Fibroblast of the aortic adventitia (primary cell): ENCODE results near the gene IL25. TPM values are rescaled to one million over a fixed set of nuclear protein-coding genes. Genes with fewer than 3 reads are reported as not detected.

Experiments
- DNase-seq: peaks from one replicate; pipeline ENCODE4 v3.0.0-alpha.2; 2010; ENCODE audit warnings: low read depth
- H3K4me3 ChIP-seq: 2 replicates; pipeline ENCODE4 v1.5.1; 2011; ENCODE audit warnings: low read depth, mild to moderate bottlenecking, control low read depth, low read length, moderate library complexity
- total RNA-seq: library from RNA; depleted of rRNA; stranded (reverse); fragments of >200 nt; gene quantifications from 2 replicates; pipeline ENCODE4 v1.2.3, GENCODE V29; 2012; ENCODE audit warnings: low replicate concordance
- TF ChIP-seq, protein P1 (sequence below): IDR thresholded peaks from 2 replicates; pipeline ENCODE4 v1.5.1; 2011; ENCODE audit warnings: mild to moderate bottlenecking, low read length, control low read depth, inconsistent platforms; ENCODE audit not compliant: insufficient read depth

IL25 gene
- total RNA-seq, 1 donor: not detected

DNA sequence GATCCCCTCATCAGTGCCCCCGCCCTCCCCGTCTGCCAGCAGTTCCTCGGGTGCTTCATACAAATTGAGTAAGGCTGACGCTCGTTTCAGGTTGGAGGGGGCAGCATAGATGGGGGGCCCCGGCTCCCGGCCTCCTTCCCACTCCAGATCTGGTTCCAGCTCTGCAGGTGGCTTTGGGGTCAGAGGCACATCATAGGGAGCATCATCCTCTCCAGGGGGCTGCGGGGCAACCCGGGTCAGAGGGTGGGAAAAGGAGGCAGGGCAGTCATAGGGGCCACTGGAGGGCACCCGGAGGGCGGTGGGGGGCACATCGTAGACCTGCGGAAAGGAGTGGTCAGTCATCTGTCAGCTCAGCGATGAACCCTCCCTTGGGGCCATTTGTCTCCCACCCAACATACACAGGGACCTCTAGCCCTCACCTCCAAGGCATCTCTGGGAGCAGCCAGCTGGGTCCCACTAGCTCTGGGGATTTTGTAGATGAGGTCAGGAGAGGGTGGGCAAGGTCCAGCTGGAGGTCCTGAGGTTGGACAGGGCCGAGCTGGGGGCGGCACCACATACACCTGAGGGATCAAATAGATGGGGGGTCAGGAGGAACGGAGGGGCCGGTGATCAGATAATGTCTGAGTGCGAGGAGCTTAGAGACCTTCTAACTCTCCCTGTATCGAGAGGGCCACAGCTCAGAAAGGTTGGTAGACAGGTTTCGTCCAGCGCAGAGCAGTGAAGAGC, 12.7 kb upstream of the IL25 start:
- TF ChIP-seq, protein P1, sequence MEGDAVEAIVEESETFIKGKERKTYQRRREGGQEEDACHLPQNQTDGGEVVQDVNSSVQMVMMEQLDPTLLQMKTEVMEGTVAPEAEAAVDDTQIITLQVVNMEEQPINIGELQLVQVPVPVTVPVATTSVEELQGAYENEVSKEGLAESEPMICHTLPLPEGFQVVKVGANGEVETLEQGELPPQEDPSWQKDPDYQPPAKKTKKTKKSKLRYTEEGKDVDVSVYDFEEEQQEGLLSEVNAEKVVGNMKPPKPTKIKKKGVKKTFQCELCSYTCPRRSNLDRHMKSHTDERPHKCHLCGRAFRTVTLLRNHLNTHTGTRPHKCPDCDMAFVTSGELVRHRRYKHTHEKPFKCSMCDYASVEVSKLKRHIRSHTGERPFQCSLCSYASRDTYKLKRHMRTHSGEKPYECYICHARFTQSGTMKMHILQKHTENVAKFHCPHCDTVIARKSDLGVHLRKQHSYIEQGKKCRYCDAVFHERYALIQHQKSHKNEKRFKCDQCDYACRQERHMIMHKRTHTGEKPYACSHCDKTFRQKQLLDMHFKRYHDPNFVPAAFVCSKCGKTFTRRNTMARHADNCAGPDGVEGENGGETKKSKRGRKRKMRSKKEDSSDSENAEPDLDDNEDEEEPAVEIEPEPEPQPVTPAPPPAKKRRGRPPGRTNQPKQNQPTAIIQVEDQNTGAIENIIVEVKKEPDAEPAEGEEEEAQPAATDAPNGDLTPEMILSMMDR: no peak
- no peak for DNase-seq
- H3K4me3 ChIP-seq: no peak overlapping the region

- H3K4me3 ChIP-seq: no peak overlapping the region
- no peak for DNase-seq
- TF ChIP-seq, protein P1: no peak
These were observed 12.1 kb upstream of the IL25 start for GRCh38 chr14:23360496-23360895.

- DNase-seq: peak; percentile 18
- H3K4me3 ChIP-seq: no peak overlapping the region
- TF ChIP-seq, protein P1: no peak
These were observed 11.3 kb upstream of the IL25 start for GRCh38 chr14:23361320-23361719.

DNA sequence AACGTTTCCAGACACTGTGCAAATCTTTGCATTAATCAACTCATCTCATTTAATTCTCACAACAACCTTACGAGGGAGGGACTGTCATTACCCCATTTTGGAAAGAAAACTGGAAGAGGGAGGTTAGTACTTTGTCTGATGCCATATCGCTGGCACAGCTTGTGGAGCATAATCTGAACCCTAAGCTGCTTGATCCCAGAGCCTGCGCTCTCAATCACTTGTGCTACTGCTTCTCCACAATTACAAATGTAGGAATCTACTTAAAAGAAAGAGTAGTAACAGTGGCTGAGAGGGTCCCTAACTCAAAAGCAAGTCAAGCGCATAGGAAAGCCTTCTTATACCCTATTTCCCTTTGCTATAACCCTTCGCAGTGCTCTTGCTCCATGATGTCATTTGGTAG, 10.8 kb upstream of the IL25 start:
- TF ChIP-seq, protein P1: no peak
- H3K4me3 ChIP-seq: no peak overlapping the region
- no peak for DNase-seq

DNA sequence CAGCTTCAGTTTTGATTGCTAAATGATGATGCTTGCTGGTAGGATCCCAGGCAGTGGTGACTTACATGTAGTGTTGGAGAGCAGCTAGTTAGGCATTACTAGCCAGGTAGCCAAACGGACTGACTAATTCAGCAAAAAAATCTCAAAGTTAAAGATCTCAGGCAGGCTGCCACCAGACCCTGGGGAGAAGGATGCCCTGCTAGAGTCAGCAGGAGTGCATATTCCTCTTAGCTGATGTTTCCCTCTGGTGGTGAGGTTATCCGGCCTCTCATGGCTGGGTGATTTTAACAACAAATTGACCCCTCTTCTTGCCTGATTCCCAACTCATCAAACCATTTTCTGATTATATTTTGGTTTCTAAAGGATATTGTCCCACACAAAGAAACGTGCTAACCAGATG, 10.4 kb upstream of the IL25 start:
- peak; percentile 10 for DNase-seq
- TF ChIP-seq, protein P1: peak; percentile 15
- H3K4me3 ChIP-seq: no peak overlapping the region

GRCh38 chr14:23364164-23365035, 8.2 kb upstream of the IL25 start:
- peak overlapping the region; percentile 44 for H3K4me3 ChIP-seq
- TF ChIP-seq, protein P1: no peak
- DNase-seq: no peak
